ENCODE data around the gene MFSD2A. TPM values are rescaled to one million over a fixed set of nuclear protein-coding genes. Genes with fewer than 3 reads are reported as not detected.

MFSD2A gene
- total and polyA plus RNA-seq, 10 of the 15 experiments (the other 5 are each of a cell fraction or from before 2014, with no cell fraction given): 0.84 to 30.1 (median 15.2) TPM

DNA sequence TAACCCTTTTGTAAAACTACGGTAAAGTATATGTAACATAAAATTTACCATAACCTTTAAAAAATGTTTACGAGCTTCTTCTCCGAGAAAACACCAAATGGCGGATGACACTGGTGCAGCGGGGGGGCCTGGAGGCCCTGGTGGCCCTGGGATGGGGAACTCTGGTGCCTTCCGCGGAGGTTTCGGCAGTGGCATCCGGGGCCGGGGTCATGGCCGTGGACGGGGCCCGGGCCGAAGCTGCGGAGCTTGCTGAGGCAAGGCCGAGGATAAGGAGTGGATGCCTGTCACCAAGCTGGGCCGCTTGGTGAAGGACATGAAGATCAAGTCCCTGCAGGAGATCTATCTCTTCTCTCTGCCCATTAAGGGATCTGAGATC lies 7.5 kb downstream of the MFSD2A start:
- Histone ChIP-seq H3K36me3 (ENCODE audit: control insufficient read depth in 2 of 2, insufficient read depth in 2 of 2, low read length in 1 of 2) (peaks cover 10 to 22% of the 10 kb centered on the region in 2 experiments), H3K9me3 (replicated peaks; ENCODE audit: control insufficient read depth, insufficient read depth, low read length) (no peaks in the 10 kb centered on the region), H3K4me3 (no peak overlapping the region), H3K9ac (ENCODE audit: control insufficient read depth, insufficient read depth, low read length) (no peak overlapping the region), H3K27me3 (replicated peaks in 1 of 2; ENCODE audit: control insufficient read depth in 2 of 2, insufficient read depth in 2 of 2, low read length in 1 of 2) (no peaks in the 10 kb centered on the region), H4K20me1 (ENCODE audit: control insufficient read depth, insufficient read depth) (no peaks in the 10 kb centered on the region), H3K27ac (ENCODE audit: control insufficient read depth, insufficient read depth) (no peak overlapping the region), H3K4me2 (ENCODE audit: control insufficient read depth, insufficient read depth) (no peak overlapping the region), H3K4me1 (ENCODE audit: control insufficient read depth, insufficient read depth, low read length) (peaks cover 16% of the 10 kb centered on the region), H3K79me2 (ENCODE audit: control insufficient read depth, insufficient read depth, low read length) (peaks cover 14% of the 10 kb centered on the region), H2AFZ (ENCODE audit: control insufficient read depth, low read depth, low read length) (no peak overlapping the region)
- ATAC-seq: no peak
- WGBS (ENCODE audit: insufficient coverage, insufficient replicate concordance, low lambda C conversion rate, missing lambda C conversion rate): 94% methylated on average over 17 of the region's 17 CpGs
- ChIA-PET CTCF (interaction anchor here (0.8 to 7.5 kb wide), 2 partner anchors 11 to 70 kb away, joined by 3 to 53 read pairs; no protein-coding TSS in a partner anchor), RAD21 (ENCODE audit: unreplicated experiment) (interaction anchor here (1.1 kb wide), 1 partner anchor 39 kb away, joined by 3 read pairs; no protein-coding TSS in a partner anchor), SMC1A (ENCODE audit: uncharacterized antibody, unreplicated experiment) (interaction anchor here (8.1 kb wide), 1 partner anchor 69 kb away, joined by 64 read pairs; no protein-coding TSS in a partner anchor), POLR2A (interaction anchor here (1.1 kb wide), 1 partner anchor 71 kb away, joined by 3 read pairs; no protein-coding TSS in a partner anchor)
- BruUV-seq (replicated peaks): no TSS peak
- intact Hi-C loops (cut with micrococcal nuclease; ENCODE audit: unreplicated experiment) (no loop called here), in situ Hi-C loops (cut with MboI) (no loop called here)
- FAIRE-seq: no peak
- DNase-seq (ENCODE audit: low read depth, low spot score): no peak
- TF ChIP-seq TCF7 (IDR thresholded peaks at IDR 0.05; ENCODE audit: borderline replicate concordance) (no peak), KAT2A (conservative IDR thresholded peaks at IDR 0.05; ENCODE audit: control insufficient read depth, low read depth, low read length) (no peak), NR2C2 (IDR thresholded peaks at IDR 0.05; ENCODE audit: borderline replicate concordance, control insufficient read depth, insufficient read length, low read depth) (no peak), SIN3A (IDR thresholded peaks at IDR 0.05; ENCODE audit: low read depth, low read length) (no peak), KLF5 (IDR thresholded peaks at IDR 0.05; ENCODE audit: partially characterized antibody) (no peak), WRNIP1 (IDR thresholded peaks at IDR 0.05; ENCODE audit: borderline replicate concordance, low read depth, low read length) (no peak), PBX3 (IDR thresholded peaks at IDR 0.05; ENCODE audit: insufficient replicate concordance, low read depth, low read length) (no peak), TAF1 (IDR thresholded peaks at IDR 0.05; ENCODE audit: borderline replicate concordance, low read depth, low read length) (no peak), SUPT20H (IDR thresholded peaks at IDR 0.05; ENCODE audit: borderline replicate concordance, control insufficient read depth, low read depth, low read length) (no peak), MTA3 (IDR thresholded peaks at IDR 0.05; ENCODE audit: borderline replicate concordance, low read length) (no peak), RELA (IDR thresholded peaks at IDR 0.05; ENCODE audit: borderline replicate concordance, partially characterized antibody) (no peak)
- TF ChIP-seq, protein P1, sequence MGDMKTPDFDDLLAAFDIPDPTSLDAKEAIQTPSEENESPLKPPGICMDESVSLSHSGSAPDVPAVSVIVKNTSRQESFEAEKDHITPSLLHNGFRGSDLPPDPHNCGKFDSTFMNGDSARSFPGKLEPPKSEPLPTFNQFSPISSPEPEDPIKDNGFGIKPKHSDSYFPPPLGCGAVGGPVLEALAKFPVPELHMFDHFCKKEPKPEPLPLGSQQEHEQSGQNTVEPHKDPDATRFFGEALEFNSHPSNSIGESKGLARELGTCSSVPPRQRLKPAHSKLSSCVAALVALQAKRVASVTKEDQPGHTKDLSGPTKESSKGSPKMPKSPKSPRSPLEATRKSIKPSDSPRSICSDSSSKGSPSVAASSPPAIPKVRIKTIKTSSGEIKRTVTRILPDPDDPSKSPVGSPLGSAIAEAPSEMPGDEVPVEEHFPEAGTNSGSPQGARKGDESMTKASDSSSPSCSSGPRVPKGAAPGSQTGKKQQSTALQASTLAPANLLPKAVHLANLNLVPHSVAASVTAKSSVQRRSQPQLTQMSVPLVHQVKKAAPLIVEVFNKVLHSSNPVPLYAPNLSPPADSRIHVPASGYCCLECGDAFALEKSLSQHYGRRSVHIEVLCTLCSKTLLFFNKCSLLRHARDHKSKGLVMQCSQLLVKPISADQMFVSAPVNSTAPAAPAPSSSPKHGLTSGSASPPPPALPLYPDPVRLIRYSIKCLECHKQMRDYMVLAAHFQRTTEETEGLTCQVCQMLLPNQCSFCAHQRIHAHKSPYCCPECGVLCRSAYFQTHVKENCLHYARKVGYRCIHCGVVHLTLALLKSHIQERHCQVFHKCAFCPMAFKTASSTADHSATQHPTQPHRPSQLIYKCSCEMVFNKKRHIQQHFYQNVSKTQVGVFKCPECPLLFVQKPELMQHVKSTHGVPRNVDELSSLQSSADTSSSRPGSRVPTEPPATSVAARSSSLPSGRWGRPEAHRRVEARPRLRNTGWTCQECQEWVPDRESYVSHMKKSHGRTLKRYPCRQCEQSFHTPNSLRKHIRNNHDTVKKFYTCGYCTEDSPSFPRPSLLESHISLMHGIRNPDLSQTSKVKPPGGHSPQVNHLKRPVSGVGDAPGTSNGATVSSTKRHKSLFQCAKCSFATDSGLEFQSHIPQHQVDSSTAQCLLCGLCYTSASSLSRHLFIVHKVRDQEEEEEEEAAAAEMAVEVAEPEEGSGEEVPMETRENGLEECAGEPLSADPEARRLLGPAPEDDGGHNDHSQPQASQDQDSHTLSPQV (IDR thresholded peaks at IDR 0.05): no peak
- TF ChIP-seq, protein P2, sequence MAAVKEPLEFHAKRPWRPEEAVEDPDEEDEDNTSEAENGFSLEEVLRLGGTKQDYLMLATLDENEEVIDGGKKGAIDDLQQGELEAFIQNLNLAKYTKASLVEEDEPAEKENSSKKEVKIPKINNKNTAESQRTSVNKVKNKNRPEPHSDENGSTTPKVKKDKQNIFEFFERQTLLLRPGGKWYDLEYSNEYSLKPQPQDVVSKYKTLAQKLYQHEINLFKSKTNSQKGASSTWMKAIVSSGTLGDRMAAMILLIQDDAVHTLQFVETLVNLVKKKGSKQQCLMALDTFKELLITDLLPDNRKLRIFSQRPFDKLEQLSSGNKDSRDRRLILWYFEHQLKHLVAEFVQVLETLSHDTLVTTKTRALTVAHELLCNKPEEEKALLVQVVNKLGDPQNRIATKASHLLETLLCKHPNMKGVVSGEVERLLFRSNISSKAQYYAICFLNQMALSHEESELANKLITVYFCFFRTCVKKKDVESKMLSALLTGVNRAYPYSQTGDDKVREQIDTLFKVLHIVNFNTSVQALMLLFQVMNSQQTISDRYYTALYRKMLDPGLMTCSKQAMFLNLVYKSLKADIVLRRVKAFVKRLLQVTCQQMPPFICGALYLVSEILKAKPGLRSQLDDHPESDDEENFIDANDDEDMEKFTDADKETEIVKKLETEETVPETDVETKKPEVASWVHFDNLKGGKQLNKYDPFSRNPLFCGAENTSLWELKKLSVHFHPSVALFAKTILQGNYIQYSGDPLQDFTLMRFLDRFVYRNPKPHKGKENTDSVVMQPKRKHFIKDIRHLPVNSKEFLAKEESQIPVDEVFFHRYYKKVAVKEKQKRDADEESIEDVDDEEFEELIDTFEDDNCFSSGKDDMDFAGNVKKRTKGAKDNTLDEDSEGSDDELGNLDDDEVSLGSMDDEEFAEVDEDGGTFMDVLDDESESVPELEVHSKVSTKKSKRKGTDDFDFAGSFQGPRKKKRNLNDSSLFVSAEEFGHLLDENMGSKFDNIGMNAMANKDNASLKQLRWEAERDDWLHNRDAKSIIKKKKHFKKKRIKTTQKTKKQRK (IDR thresholded peaks at IDR 0.05; ENCODE audit: low read depth, low read length): no peak

Data from GM12878 (cell line).